Subcutaneous adipose tissue (tissue), 4 donors: ENCODE data around the gene SORL1. TPM values are rescaled to one million over a fixed set of nuclear protein-coding genes. Genes with fewer than 3 reads are reported as not detected.

Source experiments
- CTCF ChIP-seq: fragments of 450-650 bp; IDR thresholded peaks from one replicate; pipeline ENCODE4 v1.5.1; 2016; ENCODE audit warnings: low read depth, mild to moderate bottlenecking, control low read depth, antibody characterized with exemption, moderate library complexity
- total RNA-seq, 4 donors: library from RNA; depleted of rRNA; stranded (reverse); fragments of >200 nt; gene quantifications; one replicate each; pipeline ENCODE4 v1.1.0, GENCODE V29; 2016

The SORL1 gene
- total RNA-seq, 4 donors from 2014 or later, result 4.2 to 10.7 (median 6.6) TPM

- no peak for TF ChIP-seq CTCF
Measured at GRCh38 chr11:121552644-121553043, 100.5 kb downstream of the SORL1 start.

- TF ChIP-seq CTCF, result no peak
Measured at GRCh38 chr11:121553389-121553788, 101.3 kb downstream of the SORL1 start.

- TF ChIP-seq CTCF, result no peak
Measured at GRCh38 chr11:121553806-121554205, 101.7 kb downstream of the SORL1 start.

- TF ChIP-seq CTCF, result no peak
Measured at GRCh38 chr11:121554552-121554951, 102.4 kb downstream of the SORL1 start.

GRCh38 chr11:121555121-121555520 is 103.0 kb downstream of the SORL1 start:
- TF ChIP-seq CTCF, result no peak

GRCh38 chr11:121556937-121557336 is 104.8 kb downstream of the SORL1 start:
- TF ChIP-seq CTCF, result no peak

- TF ChIP-seq CTCF, result no peak
Measured at GRCh38 chr11:121557348-121557747, 105.2 kb downstream of the SORL1 start.
